ENCODE results near the gene ITSN2.

Gene ITSN2

DNA sequence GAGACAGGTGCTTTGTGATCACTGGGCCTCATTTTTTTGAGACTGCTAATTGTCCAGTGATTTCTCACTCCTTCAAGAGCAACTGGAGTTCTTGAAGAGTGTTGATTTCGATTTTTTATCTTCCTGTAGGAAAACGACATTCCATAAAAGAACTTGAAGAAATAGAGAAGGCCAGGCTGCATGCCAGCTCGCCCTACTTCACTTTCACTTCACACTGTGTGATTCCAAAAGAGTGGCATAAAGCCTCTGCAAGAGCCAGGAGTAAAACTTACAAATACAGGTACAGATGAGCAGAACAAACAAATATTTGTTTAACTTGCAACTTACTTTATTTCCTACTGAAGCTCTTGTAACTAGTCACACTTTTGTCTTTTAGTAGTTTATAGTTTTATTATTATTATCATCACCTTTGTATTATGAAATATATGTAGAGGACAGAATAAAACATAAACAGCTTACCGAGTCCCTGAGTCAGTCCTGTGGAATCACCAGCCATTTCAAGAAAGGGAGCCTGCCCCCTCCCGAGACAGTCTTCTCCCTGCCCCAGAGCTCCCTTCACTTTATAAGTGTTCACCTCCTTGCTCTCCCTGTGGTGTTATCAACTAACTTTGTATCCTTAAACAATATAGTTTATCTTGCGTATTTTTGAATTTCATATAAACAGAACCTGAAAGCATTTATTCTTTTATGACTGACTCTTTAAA is 176.8 kb downstream of the ITSN2 start:
- DNase-seq: no peak

DNA sequence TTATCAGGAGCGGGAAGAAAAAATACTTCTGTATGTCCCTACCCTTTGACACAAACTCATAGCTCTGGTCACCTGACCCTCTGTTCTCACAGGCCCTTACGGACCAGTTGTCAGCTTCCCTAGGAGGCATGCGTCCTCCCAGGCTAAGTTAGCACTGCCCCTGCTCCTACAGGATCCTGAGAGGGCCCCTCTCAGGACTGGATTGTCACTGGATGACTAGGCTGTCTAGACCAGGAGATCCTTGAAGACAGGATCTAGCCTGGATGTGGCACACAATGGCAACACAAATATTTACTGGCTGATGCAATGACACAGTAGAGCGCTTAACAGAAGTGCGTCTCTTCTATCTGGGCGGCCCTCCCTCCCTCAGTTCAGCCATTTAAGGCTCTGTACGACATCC is 177.8 kb downstream of the ITSN2 start:
- DNase-seq: no peak

DNA sequence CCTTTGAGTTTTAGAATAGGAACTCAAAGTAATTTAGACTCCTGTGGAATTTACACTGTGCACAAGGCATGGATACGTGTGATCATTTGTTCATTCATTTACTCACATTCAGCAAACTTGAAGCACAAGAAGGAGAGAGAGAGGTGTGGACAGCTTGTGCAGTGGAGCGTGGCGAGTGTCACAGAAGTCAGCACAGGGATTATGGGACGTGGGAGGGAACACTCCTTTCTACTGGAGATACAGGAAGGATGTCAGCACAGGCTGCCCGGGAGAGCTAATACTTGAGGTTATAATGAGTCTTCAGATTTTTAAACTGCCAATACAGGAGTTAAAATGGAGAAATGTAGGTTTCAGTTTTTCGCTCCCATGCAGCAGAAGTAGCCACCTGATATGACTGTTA is 178.5 kb downstream of the ITSN2 start:
- DNase-seq: no peak

DNA sequence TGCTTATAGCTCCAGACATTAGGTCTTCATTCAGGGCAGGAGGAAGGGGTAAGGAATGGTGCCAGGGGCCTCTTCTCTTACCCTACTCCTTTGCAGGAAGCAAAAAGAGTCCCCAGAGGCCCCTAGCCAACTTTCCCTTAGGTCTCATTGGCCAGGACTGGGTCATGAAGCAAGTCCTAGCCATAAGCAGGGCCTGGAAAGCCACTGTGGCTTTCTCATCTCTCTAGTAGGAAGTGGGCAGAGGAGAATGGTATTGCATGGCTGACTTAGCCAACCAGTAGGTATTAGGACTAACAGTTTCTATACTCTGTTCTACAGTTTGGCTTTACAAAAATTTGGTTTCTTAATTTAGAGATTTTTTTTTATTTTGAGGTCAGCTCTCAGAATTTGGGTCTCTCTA is 180.7 kb downstream of the ITSN2 start:
- DNase-seq: no peak

DNA sequence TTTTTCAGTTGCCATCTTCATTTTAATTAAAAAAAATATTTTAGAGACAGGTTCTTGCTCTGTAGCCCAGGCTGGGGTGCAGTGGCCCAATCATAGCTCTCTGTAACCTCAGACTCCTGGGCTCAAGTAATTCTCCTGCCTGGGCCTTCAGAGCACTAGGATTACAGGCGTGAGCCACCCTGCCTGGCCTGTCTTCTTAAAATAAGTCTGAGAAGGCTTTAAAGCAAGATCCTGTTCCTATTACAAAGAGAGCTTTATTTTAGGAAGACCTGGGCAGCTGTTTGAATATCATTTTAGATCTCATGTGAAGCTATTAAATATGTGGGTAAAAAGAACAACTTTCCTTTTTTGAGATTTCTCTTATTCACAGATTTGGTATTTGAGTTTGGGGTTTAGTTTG is 184.0 kb downstream of the ITSN2 start:
- no peak for DNase-seq

DNA sequence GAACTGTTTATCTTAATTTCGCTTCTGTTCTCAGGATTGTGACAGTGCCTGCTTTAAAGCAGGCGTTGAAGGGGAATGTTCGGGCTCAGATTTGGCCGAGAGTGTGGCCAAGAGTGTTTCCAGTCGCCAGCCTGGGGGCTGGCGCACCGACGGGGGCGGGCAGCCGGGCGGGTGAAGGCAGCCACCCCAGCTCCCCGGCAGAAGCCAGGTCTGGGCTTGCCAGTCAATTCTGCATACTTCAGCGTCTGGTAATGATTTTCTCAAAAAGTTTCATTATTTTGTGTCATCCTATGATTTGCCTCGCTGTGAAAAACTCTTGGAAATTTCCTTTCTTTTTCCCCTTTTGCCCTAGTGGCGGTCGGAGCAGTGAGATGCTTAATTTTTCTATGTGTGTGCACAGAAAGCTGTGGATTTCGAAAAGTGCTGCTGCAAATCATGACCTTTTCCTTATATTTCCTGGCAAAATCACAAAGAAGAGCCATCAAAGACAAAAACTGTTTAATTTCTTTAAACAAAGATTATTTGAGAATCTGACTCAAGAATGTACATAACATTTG is 184.6 kb downstream of the ITSN2 start:
- DNase-seq: no peak

DNA sequence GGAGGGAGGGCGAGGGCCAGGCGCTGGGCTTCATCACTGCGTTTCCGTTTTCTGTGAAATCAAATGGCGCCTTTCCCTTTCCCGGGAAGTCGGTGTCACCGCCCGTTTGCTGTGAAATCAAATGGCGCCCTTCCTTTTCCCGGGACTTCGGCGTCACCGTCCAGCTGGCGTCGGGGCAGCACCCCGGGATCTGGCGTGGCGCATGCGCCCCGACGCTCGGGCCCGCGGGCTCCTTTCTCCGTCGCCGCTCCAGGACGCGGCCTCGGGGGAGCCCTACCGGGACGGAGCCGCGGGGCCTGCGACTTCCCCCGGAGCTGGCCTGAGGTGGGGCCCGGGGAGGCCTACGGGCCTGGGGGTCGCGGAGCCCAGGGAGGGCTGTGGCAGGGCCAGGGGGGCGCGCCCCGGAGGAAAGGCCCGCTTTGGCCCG is 185.5 kb downstream of the ITSN2 start, which contains the start of gene FAM228A:
Gene FAM228A (plus strand): TSS at position 203 of the 427 bp plus-strand sequence. CDS start 428 bp downstream, outside the sequence.
- DNase-seq: no peak

DNA sequence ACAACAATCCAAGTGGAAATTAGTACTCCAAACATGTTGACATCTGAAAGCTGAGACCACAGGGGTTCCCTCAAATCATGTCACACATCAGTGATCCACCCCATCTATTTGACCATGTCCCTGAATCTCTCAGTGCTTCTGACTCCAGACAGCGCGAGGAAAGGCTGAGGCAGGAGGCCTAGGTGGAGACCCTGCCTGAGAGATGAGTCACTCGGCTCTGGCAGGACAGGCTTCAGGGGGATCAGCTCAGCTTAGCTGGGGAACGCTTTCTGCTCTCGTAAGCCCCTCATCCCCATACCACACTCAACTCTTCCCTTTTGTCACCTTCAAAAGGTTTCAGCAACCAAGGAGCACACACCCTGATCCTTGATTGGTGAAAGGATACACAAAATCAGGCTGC is 191.3 kb downstream of the ITSN2 start:
- no peak for DNase-seq

DNA sequence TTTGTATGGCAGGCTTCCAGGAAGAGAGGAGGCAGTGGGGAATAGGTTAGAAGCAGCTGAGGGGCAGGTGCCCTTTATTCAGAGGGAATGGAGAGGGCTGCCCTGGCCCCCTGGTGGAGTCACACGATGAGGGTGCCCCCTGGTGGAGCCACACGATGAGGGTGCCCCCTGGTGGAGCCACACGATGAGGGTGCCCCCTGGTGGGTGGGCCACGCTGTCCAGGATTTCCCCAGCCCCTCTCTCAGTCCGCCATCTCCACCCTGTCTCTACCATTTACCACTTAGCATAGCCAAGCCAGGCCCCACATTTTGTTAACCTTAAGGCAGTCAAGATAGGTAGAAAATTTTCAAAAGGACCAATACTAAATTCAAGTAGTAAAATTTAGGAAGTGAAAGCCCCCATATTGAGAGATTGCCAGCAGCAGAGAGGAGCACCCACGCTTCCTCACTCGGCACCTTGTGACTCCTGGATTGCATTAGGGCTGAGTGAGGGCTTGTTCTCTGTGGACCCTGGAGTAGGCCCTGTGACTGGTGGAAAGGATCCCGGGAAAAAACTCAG is 195.8 kb downstream of the ITSN2 start:
- peak in 1 of 56 donors; percentile 4 for DNase-seq

DNA sequence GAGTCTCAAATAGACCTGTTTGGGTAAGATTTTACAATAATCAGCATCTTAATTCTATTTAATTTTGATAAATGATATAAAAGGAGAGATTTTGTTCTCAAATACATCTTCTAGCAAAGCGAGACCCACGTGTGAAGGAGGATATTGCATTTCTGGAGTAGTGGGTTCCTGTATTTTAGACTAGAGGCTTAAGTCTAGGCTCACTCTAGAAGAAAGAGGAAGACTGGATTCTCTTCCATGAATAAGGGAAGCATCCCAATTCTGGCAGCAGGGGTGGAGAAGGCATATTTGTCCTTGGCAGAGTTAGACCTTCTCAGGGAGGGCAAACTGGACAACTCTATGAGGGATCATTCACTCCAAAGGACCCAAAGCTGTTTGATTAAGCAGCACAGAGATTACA is 196.7 kb downstream of the ITSN2 start:
- DNase-seq: no peak

DNA sequence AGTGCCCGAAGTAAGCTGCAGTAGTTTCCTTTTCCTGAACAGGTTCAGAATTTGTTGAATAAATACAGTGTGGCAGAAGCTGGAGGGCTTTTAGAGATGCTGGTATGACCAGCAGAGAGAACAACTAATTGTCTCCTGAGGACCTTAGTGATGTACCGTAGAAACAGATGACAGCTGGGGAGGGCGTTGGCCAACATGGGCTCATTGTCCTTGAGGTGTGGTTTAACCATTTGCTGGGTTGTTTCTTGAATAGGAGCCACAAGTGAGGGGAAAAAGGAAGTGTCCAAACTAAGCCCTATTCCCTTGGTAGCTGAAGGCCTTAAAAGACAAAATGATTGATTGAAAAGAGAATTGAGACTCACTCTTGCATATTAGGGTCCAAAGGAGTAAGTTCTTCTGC is 197.2 kb downstream of the ITSN2 start:
- DNase-seq: no peak

DNA sequence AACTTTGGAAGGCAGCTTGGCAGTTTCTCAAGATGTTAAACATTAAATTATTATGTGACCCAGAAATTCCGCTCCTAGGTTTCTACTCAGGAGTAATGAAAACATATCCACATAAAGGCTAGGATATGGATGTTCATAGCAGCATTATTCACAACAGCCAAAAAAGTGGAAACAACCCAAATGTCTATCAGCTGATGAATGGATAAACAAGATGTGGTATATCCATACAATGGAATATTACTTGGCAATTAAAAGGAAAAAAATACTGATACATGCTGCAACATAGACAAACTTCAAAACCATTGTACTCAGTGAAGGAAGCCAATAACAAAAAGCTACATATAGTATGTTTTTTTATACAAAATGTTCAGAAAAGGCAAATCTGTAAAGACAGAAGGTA is 197.8 kb downstream of the ITSN2 start:
- DNase-seq: no peak

DNA sequence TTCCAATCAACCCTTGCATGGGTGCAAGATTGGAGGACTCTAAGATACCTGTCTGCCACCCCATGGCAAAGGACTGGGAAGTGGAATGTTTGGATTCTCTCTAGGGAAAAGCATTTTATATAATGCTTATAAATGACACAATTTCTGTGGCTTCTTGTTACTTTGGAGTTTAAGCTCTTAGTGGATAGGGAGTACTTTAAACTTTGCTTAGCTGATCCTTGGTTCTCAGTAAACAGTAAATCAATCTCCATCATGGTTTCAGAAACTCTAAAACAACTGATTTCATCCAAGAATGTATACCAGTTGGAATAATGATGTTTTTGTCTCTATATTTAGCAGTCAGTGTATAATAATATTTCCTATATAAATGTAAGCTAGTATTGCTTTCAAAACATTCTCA is 199.6 kb downstream of the ITSN2 start:
- DNase-seq: no peak

DNA sequence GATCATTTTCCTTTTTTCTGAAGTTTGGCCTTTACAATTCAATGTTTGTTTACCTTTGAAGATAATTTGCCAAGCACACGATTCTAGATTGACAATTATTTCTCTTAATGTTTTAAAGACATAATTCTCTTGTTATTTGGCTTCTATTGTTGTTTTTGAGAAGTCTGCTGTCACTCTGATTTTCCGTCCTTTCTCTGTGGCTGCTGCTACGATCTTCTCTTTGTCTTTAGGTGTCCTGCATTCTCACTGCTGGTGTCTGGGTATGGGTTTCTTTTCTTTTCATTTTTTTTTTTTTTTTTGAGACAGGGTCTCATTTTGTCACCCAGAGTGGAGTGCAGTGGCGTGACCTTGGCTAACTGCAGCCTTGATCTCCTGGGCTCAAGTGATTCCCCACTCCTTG is 200.6 kb downstream of the ITSN2 start:
- DNase-seq: no peak

DNA sequence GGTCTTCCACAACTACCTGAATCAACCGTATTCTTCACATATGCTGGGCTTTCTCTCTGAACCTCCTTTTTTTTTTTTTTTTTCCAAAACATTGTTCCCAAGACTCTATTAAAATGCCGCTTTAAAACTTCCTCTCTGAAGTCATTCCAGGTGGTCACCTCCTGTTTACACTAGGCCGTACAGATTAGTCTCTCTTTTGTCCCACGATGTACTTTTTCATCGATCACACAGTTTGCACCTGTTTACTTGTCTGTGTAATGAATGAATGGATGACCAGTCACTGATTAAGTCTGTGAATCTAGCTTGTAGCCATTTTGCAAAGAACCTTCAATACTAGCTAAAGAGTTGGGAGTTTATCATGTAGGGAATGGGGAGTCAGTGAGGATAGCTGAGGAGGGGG is 202.2 kb downstream of the ITSN2 start:
- DNase-seq: no peak

DNA sequence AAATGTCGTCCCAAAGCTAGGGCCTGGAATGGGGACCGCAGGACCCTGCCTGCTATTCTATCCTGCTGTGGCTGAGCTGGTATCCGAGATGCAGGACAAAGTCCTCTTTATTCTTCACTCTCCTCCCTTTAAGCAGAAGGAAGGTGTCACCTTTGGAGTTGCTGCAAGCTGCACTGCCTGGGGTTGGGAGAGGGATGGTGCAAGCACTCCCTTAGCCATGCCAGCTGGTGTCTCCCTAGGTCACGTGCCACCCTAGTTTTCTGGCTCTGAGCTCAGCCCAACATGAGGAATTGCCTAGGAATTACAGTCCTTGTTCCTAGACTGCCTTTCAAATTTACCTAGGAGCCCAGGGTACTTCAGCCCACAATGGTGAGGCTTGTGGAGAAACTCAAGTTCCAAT is 206.9 kb downstream of the ITSN2 start:
- peak in 1 of 56 donors; percentile 3 for DNase-seq
